ENCODE results near the gene ADCY7. TPM values are rescaled to one million over a fixed set of nuclear protein-coding genes. Genes with fewer than 3 reads are reported as not detected.

The ADCY7 gene
- total RNA-seq, 1 experiment from 2014 or later = 5.9 TPM

- ATAC-seq (no peak), DNase-seq (ENCODE audit: low spot score) (no peak)
- POLR2A ChIA-PET = no interaction called here
- no peak overlapping the region for H3K4me3 Mint-ChIP-seq
- CTCF ChIA-PET = interaction anchor here (1.4 kb wide), 1 partner anchor 9 kb away, joined by 3 read pairs; no protein-coding TSS in a partner anchor
- H3K36me3 Mint-ChIP-seq = peaks cover 48% of the 10 kb centered on the region
- no peaks in the 10 kb centered on the region for H3K27me3 Mint-ChIP-seq (ENCODE audit: low read depth)
- no peaks in the 10 kb centered on the region for H3K9me3 Mint-ChIP-seq
- TF ChIP-seq SOX15 (CRISPR knock-in tag; IDR thresholded peaks at IDR 0.05) (no peak), ZNF416 (CRISPR knock-in tag; IDR thresholded peaks at IDR 0.05) (no peak), ARID4B (CRISPR knock-in tag; IDR thresholded peaks at IDR 0.05; ENCODE audit: borderline replicate concordance) (no peak)
- no peak overlapping the region for H3K27ac Mint-ChIP-seq
- peaks cover 21% of the 10 kb centered on the region for H3K4me1 Mint-ChIP-seq
These were observed 97.3 kb downstream of the ADCY7 start for GRCh38 chr16:50363656-50364055.

GRCh38 chr16:50365791-50366575 is 99.6 kb downstream of the ADCY7 start:
- peaks cover 17% of the 10 kb centered on the region for H3K4me1 Mint-ChIP-seq
- no peak for ATAC-seq
- H3K4me3 Mint-ChIP-seq = no peak overlapping the region
- peaks cover 45% of the 10 kb centered on the region for H3K36me3 Mint-ChIP-seq
- no peak overlapping the region for H3K27ac Mint-ChIP-seq
- DNase-seq (ENCODE audit: low spot score) = no peak
- POLR2A ChIA-PET = interaction anchor here (0.7 kb wide), 1 partner anchor 253 kb away, joined by 6 read pairs; no protein-coding TSS in a partner anchor
- H3K9me3 Mint-ChIP-seq = no peaks in the 10 kb centered on the region
- no peaks in the 10 kb centered on the region for H3K27me3 Mint-ChIP-seq (ENCODE audit: low read depth)
- CTCF ChIA-PET = no interaction called here
- TF ChIP-seq ATF3 (CRISPR knock-in tag; conservative IDR thresholded peaks at IDR 0.05) = no peak
- TF ChIP-seq ZBTB43 (CRISPR knock-in tag; IDR thresholded peaks at IDR 0.05) = no peak
- TF ChIP-seq CREM (CRISPR knock-in tag; IDR thresholded peaks at IDR 0.05) = no peak
- TF ChIP-seq ELF4 (CRISPR knock-in tag; IDR thresholded peaks at IDR 0.05; ENCODE audit: low read depth) = no peak
- TF ChIP-seq RORB (CRISPR knock-in tag; IDR thresholded peaks at IDR 0.05) = no peak
- TF ChIP-seq ARID4B (CRISPR knock-in tag; IDR thresholded peaks at IDR 0.05; ENCODE audit: borderline replicate concordance) = no peak
- no peak for TF ChIP-seq NFE2L1 (CRISPR knock-in tag; IDR thresholded peaks at IDR 0.05)
- no peak for TF ChIP-seq FOXP4 (CRISPR knock-in tag; IDR thresholded peaks at IDR 0.05)
- no peak for TF ChIP-seq GRHL2 (CRISPR knock-in tag; IDR thresholded peaks at IDR 0.05; ENCODE audit: insufficient replicate concordance, severe bottlenecking)
- TF ChIP-seq CBFB (CRISPR knock-in tag; IDR thresholded peaks at IDR 0.05; ENCODE audit: low read depth) = no peak
- no peak for TF ChIP-seq SMAD4 (CRISPR knock-in tag; IDR thresholded peaks at IDR 0.05)
- TF ChIP-seq MAX (CRISPR knock-in tag; IDR thresholded peaks at IDR 0.05) = no peak
- TF ChIP-seq ATF6 (CRISPR knock-in tag; IDR thresholded peaks at IDR 0.05) = no peak
- TF ChIP-seq JUN (CRISPR knock-in tag; IDR thresholded peaks at IDR 0.05) = no peak
- no peak for TF ChIP-seq USF2 (CRISPR knock-in tag; IDR thresholded peaks at IDR 0.05)
- no peak for TF ChIP-seq ZNF138 (CRISPR knock-in tag; conservative IDR thresholded peaks at IDR 0.05)

Data from WTC11 (cell line).